GM12872 (cell line): ENCODE data around the gene HOOK1.

Source experiments
- CTCF ChIP-seq: IDR thresholded peaks from 3 replicates; pipeline ENCODE4 v1.5.1; 2011; ENCODE audit warnings: low read depth, mild to moderate bottlenecking, low read length, moderate library complexity; ENCODE audit not compliant: insufficient read depth

HOOK1 gene

DNA sequence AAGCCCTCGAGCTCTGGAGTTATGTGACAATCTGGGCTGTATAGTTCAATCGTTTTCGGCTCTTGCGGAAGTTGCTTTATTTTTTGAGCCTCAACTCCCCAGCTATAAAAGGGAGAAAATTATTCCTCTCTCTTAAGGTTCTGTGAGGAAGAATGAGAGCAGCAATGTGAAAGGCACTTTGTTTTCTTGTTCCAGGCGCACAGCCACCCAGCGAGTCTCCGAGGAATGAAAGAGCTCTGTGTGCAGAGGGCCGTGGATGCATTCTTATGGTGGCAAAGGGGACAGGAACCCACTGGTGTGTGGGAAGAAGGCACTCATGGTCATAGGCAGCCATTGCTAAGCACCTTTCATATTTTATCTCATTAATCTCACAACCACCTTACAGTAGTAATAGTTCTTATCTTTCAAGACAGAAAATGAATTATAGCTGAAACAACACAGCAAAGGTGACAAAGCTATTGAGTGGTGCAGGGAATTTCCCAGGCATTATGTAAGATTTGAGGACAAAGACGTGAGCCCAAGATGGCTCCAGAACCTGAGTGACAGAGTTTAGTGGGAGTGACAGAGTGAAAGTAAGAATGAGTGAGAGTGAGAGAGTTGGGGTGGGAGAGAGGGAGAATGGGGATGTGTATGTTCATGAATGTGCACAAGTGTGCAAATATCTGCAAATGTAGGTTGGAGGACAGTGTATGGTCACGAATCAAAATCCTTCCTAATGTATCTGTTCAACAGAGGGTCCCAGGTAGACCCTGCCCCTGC lies 102.5 kb downstream of the HOOK1 start:
- no peak for TF ChIP-seq CTCF

DNA sequence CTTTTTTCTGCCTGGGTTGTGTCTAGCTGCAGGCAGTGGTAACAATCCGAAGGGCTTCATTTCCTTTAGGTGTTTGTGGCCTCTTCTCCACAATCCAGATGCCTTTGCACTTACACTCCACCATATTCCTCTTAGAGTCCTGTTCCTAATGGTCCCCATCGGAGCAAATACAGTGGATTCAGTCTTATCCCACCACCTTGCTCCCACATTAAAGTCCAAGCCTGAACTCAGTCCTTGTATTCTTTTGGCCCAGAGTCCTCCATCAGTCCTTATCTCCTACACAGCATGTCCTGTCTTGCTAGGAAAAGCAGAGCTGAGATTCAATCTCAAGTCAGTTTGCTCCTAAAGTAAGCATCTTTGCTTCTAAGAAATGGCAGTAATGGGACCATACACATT lies 103.0 kb downstream of the HOOK1 start:
- no peak for TF ChIP-seq CTCF

GRCh38 chr1:59919746-59920145 lies 105.0 kb downstream of the HOOK1 start:
- no peak for TF ChIP-seq CTCF

- TF ChIP-seq CTCF: no peak
These were observed 109.9 kb downstream of the HOOK1 start for GRCh38 chr1:59924653-59925052.
